Astrocyte (in vitro differentiated cells and primary cell): ENCODE measurements around the gene TMEM176B.

Source experiments
- EZH2 ChIP-seq: IDR thresholded peaks from 2 replicates; pipeline ENCODE4 v1.6.1; 2012; ENCODE audit warnings: mild to moderate bottlenecking, low read length, inconsistent platforms; ENCODE audit not compliant: insufficient read depth
- TF ChIP-seq, protein P1 (sequence below): IDR thresholded peaks from 2 replicates; pipeline ENCODE4 v1.5.1; 2011; ENCODE audit warnings: low read depth, mild to moderate bottlenecking, inconsistent platforms, low read length, moderate library complexity; ENCODE audit not compliant: insufficient read depth

DNA sequence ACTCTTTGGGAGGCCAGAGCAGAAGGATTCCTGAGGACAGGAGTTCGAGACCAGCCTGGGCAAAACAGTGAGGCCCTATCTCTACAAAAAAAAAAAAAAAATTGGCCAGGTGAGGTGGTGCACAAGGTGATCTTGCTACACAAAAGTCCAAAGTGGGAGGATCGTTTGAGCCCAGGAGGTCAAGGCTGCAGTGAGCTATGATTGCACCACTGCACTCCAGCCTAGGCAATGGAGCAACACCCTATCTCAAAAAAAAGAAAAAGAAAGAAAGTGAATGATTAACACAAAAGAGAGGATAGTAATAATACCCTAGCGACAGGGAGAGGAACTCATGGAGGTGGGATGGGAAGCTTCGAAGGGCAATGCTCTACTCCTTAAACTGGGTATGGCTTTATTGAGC is 30.4 kb downstream of the TMEM176B start:
- TF ChIP-seq, protein P1, sequence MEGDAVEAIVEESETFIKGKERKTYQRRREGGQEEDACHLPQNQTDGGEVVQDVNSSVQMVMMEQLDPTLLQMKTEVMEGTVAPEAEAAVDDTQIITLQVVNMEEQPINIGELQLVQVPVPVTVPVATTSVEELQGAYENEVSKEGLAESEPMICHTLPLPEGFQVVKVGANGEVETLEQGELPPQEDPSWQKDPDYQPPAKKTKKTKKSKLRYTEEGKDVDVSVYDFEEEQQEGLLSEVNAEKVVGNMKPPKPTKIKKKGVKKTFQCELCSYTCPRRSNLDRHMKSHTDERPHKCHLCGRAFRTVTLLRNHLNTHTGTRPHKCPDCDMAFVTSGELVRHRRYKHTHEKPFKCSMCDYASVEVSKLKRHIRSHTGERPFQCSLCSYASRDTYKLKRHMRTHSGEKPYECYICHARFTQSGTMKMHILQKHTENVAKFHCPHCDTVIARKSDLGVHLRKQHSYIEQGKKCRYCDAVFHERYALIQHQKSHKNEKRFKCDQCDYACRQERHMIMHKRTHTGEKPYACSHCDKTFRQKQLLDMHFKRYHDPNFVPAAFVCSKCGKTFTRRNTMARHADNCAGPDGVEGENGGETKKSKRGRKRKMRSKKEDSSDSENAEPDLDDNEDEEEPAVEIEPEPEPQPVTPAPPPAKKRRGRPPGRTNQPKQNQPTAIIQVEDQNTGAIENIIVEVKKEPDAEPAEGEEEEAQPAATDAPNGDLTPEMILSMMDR: no peak
- TF ChIP-seq EZH2: no peak
